Immature natural killer cell (primary cell): ENCODE results near the gene PIGL. TPM values are rescaled to one million over a fixed set of nuclear protein-coding genes. Genes with fewer than 3 reads are reported as not detected.
"Not testable (repeated sequence)": the region's sequence is repeated elsewhere in the genome, so short reads cannot be mapped to it uniquely, and the experiment has no call there.

Experiments
- DNase-seq, 3 donors: peaks; one replicate each; pipeline ENCODE4 v3.0.0; 2022; ENCODE audit warnings: mixed read lengths in 1 of 3
- H3K27ac Mint-ChIP-seq, 6 donors: one replicate each; pipeline ENCODE4 v1.8.0; 2020; ENCODE audit warnings: mixed read lengths in 6 of 6, mild to moderate bottlenecking in 5 of 6, inconsistent platforms in 4 of 6, moderate library complexity in 3 of 6
- H3K27me3 Mint-ChIP-seq, 3 donors: one replicate each; pipeline ENCODE4 v1.8.0; 2020 to 2021; ENCODE audit warnings: low read depth in 3 of 3, mild to moderate bottlenecking in 3 of 3, mixed read lengths in 3 of 3, moderate library complexity in 3 of 3, inconsistent platforms in 1 of 3
- H3K36me3 Mint-ChIP-seq, 3 donors: one replicate each; pipeline ENCODE4 v1.8.0; 2020; ENCODE audit warnings: mixed read lengths in 3 of 3, inconsistent platforms in 2 of 3, mild to moderate bottlenecking in 2 of 3
- H3K4me1 Mint-ChIP-seq, 2 donors: one replicate each; pipeline ENCODE4 v1.8.0; 2020; ENCODE audit warnings: inconsistent platforms in 2 of 2, mild to moderate bottlenecking in 2 of 2, mixed read lengths in 2 of 2, moderate library complexity in 1 of 2
- H3K4me3 Mint-ChIP-seq, 5 donors: one replicate each; pipeline ENCODE4 v1.8.0; 2020; ENCODE audit warnings: mild to moderate bottlenecking in 5 of 5, mixed read lengths in 5 of 5, inconsistent platforms in 3 of 5, moderate library complexity in 3 of 5
- H3K9me3 Mint-ChIP-seq, 6 donors: one replicate each; pipeline ENCODE4 v1.8.0; 2020; ENCODE audit warnings: mild to moderate bottlenecking in 6 of 6, mixed read lengths in 6 of 6, inconsistent platforms in 4 of 6, moderate library complexity in 3 of 6
- polyA plus RNA-seq, 3 donors: library from polyadenylated mRNA; unstranded; fragments of 300-500 nt; fragmentation: Illumina TruSeq; gene quantifications; one replicate each; pipeline ENCODE4 v1.2.3, GENCODE V29; 2021

PIGL gene
- polyA plus RNA-seq, 3 donors from 2014 or later: 4.1 to 12.4 (median 4.4) TPM

DNA sequence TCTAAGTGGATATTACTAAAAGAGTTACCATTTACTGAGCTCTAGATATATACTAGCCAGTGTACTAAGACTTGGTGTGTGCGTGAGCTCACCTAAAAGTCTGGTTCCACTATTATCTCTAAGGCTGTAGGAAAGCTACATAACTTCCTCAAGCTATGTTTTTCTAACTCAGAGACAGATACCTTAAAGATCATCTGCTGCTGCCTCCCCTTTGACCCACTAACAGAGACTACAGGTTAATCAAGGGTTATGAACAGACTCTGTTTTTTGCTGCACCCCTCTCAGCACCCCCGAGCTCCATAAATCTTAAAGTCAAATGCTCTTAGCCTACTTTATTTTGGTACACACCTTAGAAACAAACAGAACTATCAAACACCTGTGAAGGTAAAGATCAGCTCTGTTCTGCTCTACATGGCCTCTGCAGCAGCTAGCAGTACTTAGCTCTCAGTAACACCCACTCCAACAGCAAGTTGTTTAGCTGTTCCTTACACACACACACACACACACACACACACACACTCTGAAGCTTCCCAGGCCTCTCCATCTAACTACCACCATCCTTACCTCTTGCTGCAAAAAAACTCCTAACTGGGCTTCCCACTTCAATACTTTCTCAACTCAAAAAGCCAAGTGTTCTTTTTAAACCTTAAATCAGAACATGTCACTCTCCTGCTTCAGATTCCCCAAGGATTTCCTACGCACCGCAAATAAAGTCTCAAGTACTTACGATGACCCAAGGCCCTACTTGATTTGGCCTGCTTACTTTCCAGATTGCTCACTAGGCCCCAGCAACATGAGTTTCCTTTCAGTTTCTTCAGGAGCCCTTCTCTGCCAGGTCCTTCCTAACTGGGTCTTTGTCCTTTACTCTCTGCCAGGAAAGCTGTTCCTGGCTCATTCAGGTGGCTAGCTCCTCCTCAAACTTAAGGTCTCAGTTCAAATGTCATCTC, 14.2 kb upstream of the PIGL start:
- Mint-ChIP-seq H3K4me3 (peak overlapping the region in 4 of 5 donors; percentile 3 to 20 (median 10)), H3K27ac (peak overlapping the region; percentile 32 to 89 (median 82)), H3K4me1 (peaks cover 55 to 86% of the 10 kb centered on the region in 2 donors)
- not testable (repeated sequence) for H3K36me3 Mint-ChIP-seq, H3K27me3 Mint-ChIP-seq, DNase-seq, H3K9me3 Mint-ChIP-seq

DNA sequence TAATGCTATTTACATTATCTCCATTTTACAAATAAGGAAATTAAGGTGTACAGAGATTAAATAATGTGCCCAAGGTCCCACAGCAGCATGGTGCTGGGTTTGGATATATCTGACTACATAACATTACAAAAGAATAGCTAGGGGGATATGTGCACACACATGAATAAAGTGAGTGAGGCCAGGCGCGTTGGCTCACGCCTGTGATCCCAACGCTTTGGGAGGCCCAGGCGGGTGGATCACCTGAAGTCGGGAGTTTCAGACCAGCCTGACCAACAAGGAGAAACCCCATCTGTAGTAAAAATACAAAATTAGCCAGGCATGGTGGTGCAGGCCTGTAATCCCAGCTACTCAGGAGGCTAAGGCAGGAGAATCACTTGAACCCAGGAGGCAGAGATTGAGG, 12.2 kb upstream of the PIGL start:
- not testable (repeated sequence) for H3K4me3 Mint-ChIP-seq

DNA sequence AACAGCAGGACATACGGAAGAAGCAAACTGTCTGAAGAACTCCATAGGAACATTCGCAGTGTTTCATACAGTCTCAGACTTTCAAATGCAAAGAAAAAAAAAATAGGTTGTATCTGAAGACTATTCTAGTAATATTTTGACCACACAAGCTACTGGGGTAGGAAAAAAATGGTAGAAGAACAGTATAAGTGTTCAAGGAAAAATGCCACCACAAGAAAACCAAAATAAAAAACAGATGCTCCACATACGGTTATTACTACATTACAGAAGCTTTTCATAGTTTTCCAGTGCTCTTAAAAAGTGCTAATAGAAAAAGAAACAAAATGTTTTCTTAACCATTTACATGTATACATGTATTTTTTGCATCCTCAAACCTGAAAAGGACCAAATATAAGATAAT, 5.4 kb upstream of the PIGL start:
- H3K4me3 Mint-ChIP-seq: peak overlapping the region in 2 of 5 donors; percentile 17 to 18
- peaks cover 0 to 6% (median 4%) of the 10 kb centered on the region in 3 donors for H3K27me3 Mint-ChIP-seq
- H3K36me3 Mint-ChIP-seq: no peaks in the 10 kb centered on the region

More for the DNA sequence above, 12.2 kb upstream of the PIGL start:
- H3K36me3 Mint-ChIP-seq, DNase-seq, H3K27me3 Mint-ChIP-seq, H3K9me3 Mint-ChIP-seq: not testable (repeated sequence)
- peaks cover 43 to 78% of the 10 kb centered on the region in 2 donors for H3K4me1 Mint-ChIP-seq
- H3K27ac Mint-ChIP-seq: peak overlapping the region in 2 of 6 donors; percentile 20 to 37

DNA sequence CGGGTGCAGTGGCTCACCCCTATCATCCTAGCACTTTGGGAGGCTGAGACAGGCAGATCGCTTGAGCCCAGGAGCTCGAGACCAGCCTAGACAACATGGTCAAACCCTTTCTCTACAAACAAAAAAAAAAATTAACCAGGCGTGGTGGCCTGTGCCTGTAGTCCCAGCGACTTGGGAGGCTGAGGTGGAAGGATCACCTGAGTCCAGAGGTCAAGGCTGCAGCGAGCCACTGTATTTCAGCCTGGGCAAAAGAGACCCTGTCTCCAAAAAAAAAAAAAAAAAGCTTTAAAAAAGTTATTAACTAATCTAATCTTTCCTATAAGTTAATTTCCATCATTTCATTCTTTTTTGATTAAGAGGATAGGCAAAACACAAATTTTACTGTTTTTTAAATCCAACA, 4.2 kb upstream of the PIGL start:
- Mint-ChIP-seq H3K4me1 (peaks cover 55 to 64% of the 10 kb centered on the region in 2 donors), H3K36me3 (no peaks in the 10 kb centered on the region), H3K9me3 (no peaks in the 10 kb centered on the region), H3K4me3 (peak overlapping the region in 3 of 5 donors; percentile 1 to 97 (median 97)), H3K27me3 (peaks cover 0 to 10% (median 8%) of the 10 kb centered on the region in 3 donors), H3K27ac (no peak overlapping the region)
- DNase-seq: no peak

More for the DNA sequence above, 5.4 kb upstream of the PIGL start:
- Mint-ChIP-seq H3K9me3 (no peaks in the 10 kb centered on the region), H3K4me1 (peaks cover 45 to 61% of the 10 kb centered on the region in 2 donors), H3K27ac (peak overlapping the region in 4 of 6 donors; percentile 17 to 64 (median 34))
- no peak for DNase-seq

DNA sequence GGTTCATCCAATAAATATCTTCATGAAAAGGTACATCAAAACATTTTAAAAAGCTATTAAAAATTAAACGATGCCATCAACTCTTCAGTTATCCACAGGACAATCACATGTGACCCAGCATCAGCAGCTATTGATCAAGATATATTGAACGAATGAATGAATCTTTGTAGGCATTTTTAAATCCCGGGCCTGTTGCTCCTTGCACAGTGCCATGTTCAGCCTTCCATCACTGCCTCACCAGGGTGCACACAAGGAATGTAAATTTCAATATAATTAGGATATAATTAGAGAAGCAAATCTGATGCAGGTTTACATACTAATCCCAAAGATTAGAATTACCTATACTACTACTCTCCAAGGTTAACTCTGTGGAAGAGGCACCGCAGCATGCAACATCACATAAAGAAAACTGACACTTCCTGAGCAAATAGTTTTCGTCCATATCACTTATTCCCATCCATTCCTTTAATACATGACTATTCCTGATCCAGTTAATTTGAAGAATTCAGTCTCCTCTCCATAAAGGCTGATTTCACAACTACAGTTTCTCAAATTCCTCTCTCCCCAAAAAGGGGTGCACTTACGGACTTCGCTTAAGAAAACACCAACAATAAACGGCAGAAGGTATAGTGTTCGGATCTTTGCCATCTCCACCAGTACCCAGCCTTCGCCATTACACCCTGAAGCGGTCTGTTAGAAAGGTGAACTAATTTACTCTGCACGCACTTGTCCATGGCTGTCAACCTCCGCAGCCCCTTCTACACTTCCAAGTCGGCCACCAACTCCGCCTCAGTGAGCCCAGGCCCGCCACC, 2.6 kb upstream of the PIGL start:
- Mint-ChIP-seq H3K27ac (peak overlapping the region; percentile 85 to 96 (median 92)), H3K36me3 (no peaks in the 10 kb centered on the region), H3K27me3 (peaks cover 0 to 10% (median 8%) of the 10 kb centered on the region in 3 donors), H3K9me3 (no peaks in the 10 kb centered on the region), H3K4me3 (peak overlapping the region; percentile 93 to 97 (median 95)), H3K4me1 (peaks cover 51 to 68% of the 10 kb centered on the region in 2 donors)
- DNase-seq: no peak

DNA sequence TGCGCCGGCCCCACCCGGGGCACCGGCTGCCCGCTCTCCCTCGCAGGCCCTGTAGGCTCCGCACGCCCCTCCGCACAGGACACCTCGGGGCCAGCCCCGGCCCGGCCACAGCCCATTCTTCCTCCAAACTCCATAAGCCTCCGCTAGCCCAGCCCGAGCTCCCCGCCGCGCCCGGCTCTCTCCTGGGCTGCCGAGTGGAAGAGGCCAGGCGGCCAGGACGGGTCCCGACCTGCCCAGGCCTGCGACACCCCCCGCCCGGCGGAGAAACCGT, 2.1 kb upstream of the PIGL start:
- Mint-ChIP-seq H3K4me1 (peaks cover 51 to 69% of the 10 kb centered on the region in 2 donors), H3K27me3 (peaks cover 0 to 10% (median 8%) of the 10 kb centered on the region in 3 donors), H3K27ac (peak overlapping the region; percentile 85 to 96 (median 92)), H3K36me3 (no peaks in the 10 kb centered on the region), H3K4me3 (peak overlapping the region; percentile 93 to 97 (median 95)), H3K9me3 (no peaks in the 10 kb centered on the region)
- DNase-seq: no peak

DNA sequence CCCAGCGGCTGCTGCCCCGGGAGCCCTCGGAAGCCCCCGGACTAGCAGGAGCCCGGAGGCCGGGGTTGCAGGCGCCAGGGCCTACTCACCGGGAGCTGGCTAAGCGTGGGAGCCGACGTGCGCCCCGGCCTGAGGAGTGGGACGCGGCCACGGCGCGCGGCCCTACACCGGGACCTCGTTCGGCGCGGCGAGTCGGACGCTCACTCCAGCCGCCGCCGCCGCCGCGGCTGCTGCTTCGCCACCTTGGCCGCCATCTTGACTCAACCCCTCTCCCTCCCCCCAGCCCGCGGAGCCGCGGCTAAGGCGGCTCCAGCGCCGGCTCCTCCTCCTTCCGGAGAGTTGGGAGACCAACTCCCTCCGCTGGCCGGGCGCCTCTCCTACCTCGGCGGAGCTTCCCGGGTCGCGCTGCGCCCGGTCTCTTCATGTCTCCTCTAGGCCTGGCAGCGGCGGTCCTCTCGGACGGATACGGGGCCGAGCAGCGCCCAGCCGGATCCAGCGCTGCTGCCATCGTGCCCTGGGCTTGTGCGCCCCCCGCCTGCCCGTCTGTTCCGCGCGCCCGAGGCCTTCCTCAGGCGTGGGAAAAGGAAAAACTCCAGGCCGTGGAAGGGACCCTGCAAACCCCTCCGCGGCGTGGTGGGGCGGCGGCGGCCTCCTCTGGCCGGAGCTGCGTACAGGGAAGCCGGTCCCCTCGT, 1.6 kb upstream of the PIGL start, which contains the start of gene NCOR1:
TSS of gene NCOR1 (minus strand) at position 262 of the 692 bp plus-strand sequence. CDS start 20,965 bp downstream, outside the sequence.
- H3K36me3 Mint-ChIP-seq: no peaks in the 10 kb centered on the region
- H3K4me3 Mint-ChIP-seq: peak within 1 kb of the TSS; percentile 96 to 99 (median 97)
- peaks cover 0 to 10% (median 8%) of the 10 kb centered on the region in 3 donors for H3K27me3 Mint-ChIP-seq
- H3K4me1 Mint-ChIP-seq: peaks cover 51 to 69% of the 10 kb centered on the region in 2 donors
- H3K9me3 Mint-ChIP-seq: no peaks in the 10 kb centered on the region
- peak within 1 kb of the TSS; percentile 85 to 97 (median 92) for H3K27ac Mint-ChIP-seq
- DNase-seq: peak; percentile 85 to 87 (median 85)

DNA sequence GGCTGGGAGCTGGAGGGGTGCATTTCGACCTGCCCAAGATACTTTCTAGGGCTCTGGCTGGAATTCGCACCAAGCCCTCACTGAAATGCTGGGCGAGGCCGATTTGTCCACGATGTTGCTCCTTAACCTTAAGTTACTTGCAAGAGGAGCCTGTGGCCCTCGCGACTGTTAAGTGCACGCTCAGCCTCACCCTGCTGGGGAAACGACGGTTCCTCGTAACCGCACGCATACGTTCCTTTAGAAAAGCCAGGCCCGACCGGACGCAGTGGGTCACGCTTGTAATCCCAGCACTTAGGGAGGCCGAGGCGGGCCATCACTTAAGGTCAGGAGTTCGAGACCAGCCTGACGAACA, 1.1 kb upstream of the PIGL start:
- H3K9me3 Mint-ChIP-seq: no peaks in the 10 kb centered on the region
- DNase-seq: no peak
- H3K27ac Mint-ChIP-seq: peak overlapping the region; percentile 45 to 92 (median 84)

DNA sequence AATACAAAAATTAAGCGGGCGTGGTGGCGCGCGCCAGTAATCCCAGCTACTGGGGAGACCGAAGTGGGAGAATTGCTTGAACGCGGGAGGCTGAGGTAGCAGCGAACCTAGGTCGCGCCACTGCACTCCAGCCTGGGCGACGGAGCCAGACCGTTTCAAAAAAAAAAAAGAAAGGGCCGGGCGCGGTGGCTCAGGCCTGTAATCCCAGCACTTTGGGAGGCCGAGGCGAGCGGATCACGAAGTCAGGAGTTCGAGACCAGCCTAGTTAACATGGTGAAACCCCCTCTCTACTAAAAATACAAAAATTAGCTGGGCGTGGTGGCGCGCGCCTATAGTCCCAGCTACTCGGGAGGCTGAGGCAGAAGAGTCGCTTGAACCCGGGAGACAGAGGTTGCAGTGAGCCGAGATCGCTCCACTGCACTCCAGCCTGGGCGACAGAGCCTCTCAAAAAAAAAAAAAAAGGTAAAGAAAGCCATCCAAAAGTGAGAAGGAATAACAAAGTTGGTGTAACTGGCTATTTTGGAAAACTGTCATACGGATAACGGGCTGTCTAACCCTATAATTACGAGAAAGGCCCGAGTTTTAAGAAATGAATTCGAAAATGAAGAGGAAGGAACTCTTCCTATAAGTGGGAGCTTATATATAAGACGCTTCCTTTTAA, 539 bp upstream of the PIGL start:
- DNase-seq, H3K36me3 Mint-ChIP-seq, H3K27me3 Mint-ChIP-seq, H3K9me3 Mint-ChIP-seq: not testable (repeated sequence)
- Mint-ChIP-seq H3K4me1 (peaks cover 50 to 67% of the 10 kb centered on the region in 2 donors), H3K4me3 (peak overlapping the region; percentile 96 to 99 (median 97)), H3K27ac (peak overlapping the region; percentile 92 to 98 (median 96))

More for the DNA sequence above, 1.1 kb upstream of the PIGL start:
- peaks cover 0 to 10% (median 8%) of the 10 kb centered on the region in 3 donors for H3K27me3 Mint-ChIP-seq
- H3K36me3 Mint-ChIP-seq: no peaks in the 10 kb centered on the region
- peaks cover 51 to 69% of the 10 kb centered on the region in 2 donors for H3K4me1 Mint-ChIP-seq
- H3K4me3 Mint-ChIP-seq: peak overlapping the region; percentile 96 to 99 (median 97)

DNA sequence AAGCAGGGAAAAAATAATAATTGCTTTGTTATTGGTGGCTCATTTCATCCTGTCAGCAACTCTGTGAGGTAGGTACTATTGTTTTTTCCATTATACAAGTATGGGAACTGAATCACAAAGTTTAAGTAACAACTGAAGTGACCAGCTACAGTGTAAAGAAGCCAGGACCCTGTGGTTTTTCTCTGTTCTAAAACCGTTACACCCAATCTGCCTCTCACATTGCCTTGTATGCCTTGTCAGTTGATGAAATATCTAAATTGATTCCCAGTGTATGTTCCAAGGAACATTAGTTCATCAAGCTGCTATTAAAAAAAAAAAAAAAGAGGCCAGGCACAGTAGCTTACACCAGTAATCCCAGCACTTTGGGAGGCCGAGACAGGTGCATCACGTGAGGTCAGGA, 5.4 kb downstream of the PIGL start:
- H3K27ac Mint-ChIP-seq: no peak overlapping the region
- H3K27me3 Mint-ChIP-seq: no peaks in the 10 kb centered on the region
- H3K4me1 Mint-ChIP-seq: peaks cover 6 to 37% of the 10 kb centered on the region in 2 donors
- no peak for DNase-seq
- no peaks in the 10 kb centered on the region for H3K36me3 Mint-ChIP-seq
- no peak overlapping the region for H3K4me3 Mint-ChIP-seq
- H3K9me3 Mint-ChIP-seq: no peaks in the 10 kb centered on the region

DNA sequence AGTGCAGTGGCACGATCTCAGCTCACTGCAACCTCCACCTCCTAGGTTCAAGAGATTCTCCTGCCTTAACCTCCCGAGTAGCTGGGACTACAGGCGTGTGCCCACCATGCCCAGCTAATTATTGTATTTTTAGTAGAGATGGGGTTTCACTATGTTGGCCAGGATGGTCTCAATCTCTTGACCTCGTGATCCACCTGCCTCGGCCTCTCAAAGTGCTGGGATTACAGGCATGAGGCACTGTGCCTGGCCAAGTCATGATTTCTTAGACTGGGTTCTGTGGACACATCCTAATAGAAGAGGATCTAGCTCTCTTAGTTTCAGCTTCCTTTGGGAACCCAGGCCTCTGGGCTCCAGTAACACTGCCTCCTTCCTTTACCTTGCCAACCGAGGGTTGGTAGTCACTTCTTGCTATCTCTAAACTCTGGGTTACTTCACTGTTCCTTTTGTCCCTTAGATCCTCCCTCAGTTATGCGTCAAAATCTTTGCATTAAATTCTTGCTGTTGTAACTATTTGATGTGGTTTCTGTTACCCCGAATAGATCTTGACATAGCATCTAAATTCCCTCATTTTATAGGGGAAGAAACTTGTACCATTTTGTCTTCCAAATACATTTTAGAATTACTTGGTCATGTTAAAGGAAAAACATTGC, 13.0 kb downstream of the PIGL start:
- Mint-ChIP-seq H3K4me3 (peak overlapping the region in 1 of 5 donors; percentile 69), H3K36me3 (peaks cover 4 to 14% (median 12%) of the 10 kb centered on the region in 3 donors), H3K4me1 (peaks cover 1 to 24% of the 10 kb centered on the region in 2 donors), H3K27ac (peak overlapping the region in 3 of 6 donors; percentile 22 to 79 (median 35))
- not testable (repeated sequence) for H3K9me3 Mint-ChIP-seq, H3K27me3 Mint-ChIP-seq, DNase-seq

DNA sequence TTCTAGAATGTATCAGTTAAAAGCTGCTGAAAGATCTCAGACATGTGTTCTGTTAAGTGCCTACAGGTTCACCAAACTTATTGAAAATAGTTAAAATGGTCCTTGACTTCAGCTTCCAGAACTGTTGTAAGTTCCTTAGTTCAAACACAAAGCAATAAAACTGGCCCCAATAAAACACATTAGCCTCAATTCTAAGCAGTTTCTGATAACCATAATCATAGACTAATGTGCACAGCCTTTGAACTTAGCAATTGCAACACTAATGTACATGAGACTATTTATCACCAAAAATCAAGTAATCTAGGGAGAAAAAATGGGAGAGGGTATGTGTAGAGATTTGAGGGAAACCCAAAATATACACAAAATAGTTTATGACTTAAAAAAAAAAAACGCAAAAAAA, 15.4 kb downstream of the PIGL start:
- H3K9me3 Mint-ChIP-seq: no peaks in the 10 kb centered on the region

More for the DNA sequence above, 15.4 kb downstream of the PIGL start:
- Mint-ChIP-seq H3K27me3 (peaks cover 0 to 2% (median 0%) of the 10 kb centered on the region in 3 donors), H3K4me1 (peaks cover 1 to 12% of the 10 kb centered on the region in 2 donors), H3K27ac (peak overlapping the region in 1 of 6 donors; percentile 12), H3K4me3 (no peak overlapping the region), H3K36me3 (peaks cover 4 to 14% (median 12%) of the 10 kb centered on the region in 3 donors)
- no peak for DNase-seq
